DOHH2 (cell line): ENCODE results near the gene MOV10L1.

ENCODE experiments used
- H3F3A ChIP-seq: fragments of 200-600 bp; sonication (generic), shearing (Covaris generic); 2 replicates; pipeline ENCODE4 v1.6.0; 2016; ENCODE audit warnings: antibody characterized with exemption, mild to moderate bottlenecking; ENCODE audit not compliant: control insufficient read depth, insufficient read depth
- H3K27ac ChIP-seq: fragments of 200-600 bp; sonication (generic); 2 replicates; pipeline ENCODE4 v1.5.1; 2014; ENCODE audit warnings: low read depth, mild to moderate bottlenecking, low read length, moderate library complexity
- H3K27me3 ChIP-seq: fragments of 200-600 bp; sonication (generic); 2 replicates; pipeline ENCODE4 v1.6.1; 2014; ENCODE audit warnings: mild to moderate bottlenecking, low read length, mixed read lengths; ENCODE audit not compliant: control insufficient read depth
- H3K36me3 ChIP-seq: fragments of 200-600 bp; sonication (generic); 2 replicates; pipeline ENCODE4 v1.6.1; 2014; ENCODE audit warnings: mild to moderate bottlenecking, low read length, moderate library complexity, mixed read lengths; ENCODE audit not compliant: control insufficient read depth
- H3K4me1 ChIP-seq: fragments of 200-600 bp; sonication (generic); 2 replicates; pipeline ENCODE4 v1.6.1; 2014; ENCODE audit warnings: mild to moderate bottlenecking, low read length, mixed read lengths; ENCODE audit not compliant: control insufficient read depth
- H3K4me2 ChIP-seq: fragments of 200-600 bp; sonication (generic); 2 replicates; pipeline ENCODE4 v1.6.0; 2014; ENCODE audit warnings: mild to moderate bottlenecking, low read length, moderate library complexity
- H3K4me3 ChIP-seq: fragments of 200-600 bp; sonication (generic); 2 replicates; pipeline ENCODE4 v1.5.1; 2014; ENCODE audit warnings: mild to moderate bottlenecking, low read length, mixed read lengths
- H3K79me2 ChIP-seq: fragments of 200-600 bp; sonication (generic); 2 replicates; pipeline ENCODE4 v1.6.1; 2014; ENCODE audit warnings: mild to moderate bottlenecking, low read length, mixed read lengths; ENCODE audit not compliant: control insufficient read depth
- H3K9me2 ChIP-seq: fragments of 200-600 bp; sonication (generic); replicated peaks from 2 replicates; pipeline ENCODE4 v1.6.1; 2014; ENCODE audit warnings: mild to moderate bottlenecking, low read length, mixed read lengths; ENCODE audit not compliant: control insufficient read depth
- H3K9me3 ChIP-seq: fragments of 200-600 bp; sonication (generic); 2 replicates; pipeline ENCODE4 v1.6.1; 2014; ENCODE audit warnings: antibody characterized with exemption, low read length, mixed read lengths; ENCODE audit not compliant: control insufficient read depth, insufficient read depth
- H4K20me1 ChIP-seq: fragments of 200-600 bp; sonication (generic); 2 replicates; pipeline ENCODE4 v1.6.0; 2014; ENCODE audit warnings: low read depth, mild to moderate bottlenecking, antibody characterized with exemption, low read length, moderate library complexity; ENCODE audit not compliant: control insufficient read depth, insufficient read depth
- CTCF ChIP-seq: fragments of 200-600 bp; sonication (generic); IDR thresholded peaks from one replicate; pipeline ENCODE4 v1.5.1; 2014; ENCODE audit warnings: antibody characterized with exemption, mild to moderate bottlenecking, low read depth, low read length; ENCODE audit not compliant: poor library complexity, severe bottlenecking
- EZH2phosphoT487 ChIP-seq: fragments of 200-600 bp; sonication (generic); IDR thresholded peaks from 2 replicates; pipeline ENCODE4 v1.6.1; 2017; ENCODE audit warnings: borderline replicate concordance, mild to moderate bottlenecking, antibody characterized with exemption, low read length, moderate library complexity, mixed read lengths

Gene MOV10L1

DNA sequence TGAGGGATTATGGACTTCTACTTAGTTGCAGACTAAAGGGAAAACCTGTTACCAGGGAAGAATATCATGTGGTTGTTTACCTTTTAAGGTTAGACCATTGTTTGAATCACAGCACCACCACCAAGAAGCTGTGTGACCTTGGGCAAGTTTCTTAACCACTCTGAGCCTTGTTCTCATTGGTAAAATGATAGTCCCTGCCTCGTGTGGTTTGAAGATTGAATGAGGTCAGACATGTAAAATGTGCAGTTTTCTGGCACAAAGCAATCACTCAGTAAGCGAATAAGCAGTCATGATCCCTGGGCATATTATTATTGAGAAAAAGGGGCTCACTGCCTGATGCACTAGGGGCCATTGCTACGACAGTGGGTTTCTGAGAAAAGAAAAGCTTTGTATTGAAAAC is 28.3 kb downstream of the MOV10L1 start:
- H3K4me3 ChIP-seq: no peak overlapping the region
- no peaks in the 10 kb centered on the region for H3K79me2 ChIP-seq
- peaks cover 42% of the 10 kb centered on the region for H3K27me3 ChIP-seq
- peaks cover 6% of the 10 kb centered on the region for H3K4me1 ChIP-seq
- no peak overlapping the region for H3K4me2 ChIP-seq
- H3K9me2 ChIP-seq: no peaks in the 10 kb centered on the region
- H4K20me1 ChIP-seq: no peaks in the 10 kb centered on the region
- TF ChIP-seq CTCF: no peak
- no peak for TF ChIP-seq EZH2phosphoT487
- H3F3A ChIP-seq: no peaks in the 10 kb centered on the region
- no peak overlapping the region for H3K27ac ChIP-seq
- no peaks in the 10 kb centered on the region for H3K36me3 ChIP-seq
- H3K9me3 ChIP-seq: 0 out of 2 replicates have a peak, but pooled peaks cover 4% of the 10 kb centered on the region

DNA sequence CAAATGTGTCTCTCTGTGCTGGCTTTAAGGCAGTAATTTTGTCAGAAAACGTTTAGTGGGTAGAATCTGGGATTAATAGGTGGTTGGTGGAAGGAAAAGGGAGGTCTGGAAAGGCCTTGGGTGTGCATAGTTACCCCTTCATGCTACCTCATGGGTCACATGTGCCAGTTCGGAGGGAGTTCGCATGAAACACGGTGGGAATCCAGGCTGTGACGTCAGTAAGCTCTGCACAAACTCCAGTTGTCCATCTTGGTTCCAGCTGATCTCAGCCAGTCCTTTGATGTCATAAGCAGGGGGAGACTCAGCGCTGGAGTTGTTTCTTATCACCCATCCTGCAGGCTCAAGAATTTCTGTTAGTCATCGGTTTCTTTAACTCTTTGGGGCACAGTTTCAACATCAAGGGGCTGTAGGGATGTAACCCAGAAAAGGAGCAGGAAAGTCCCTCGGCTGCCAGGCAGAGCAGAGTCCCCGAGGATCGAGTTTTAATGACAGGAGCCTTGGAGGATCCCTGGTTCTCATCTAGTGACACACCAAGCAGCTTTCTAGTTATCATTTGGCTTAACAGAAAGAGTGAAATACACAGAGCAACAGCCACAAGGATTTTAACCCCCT is 28.9 kb downstream of the MOV10L1 start:
- Histone ChIP-seq H3K79me2 (no peaks in the 10 kb centered on the region), H3K4me2 (no peak overlapping the region), H3K27ac (no peak overlapping the region), H3K27me3 (peaks cover 42% of the 10 kb centered on the region), H3F3A (no peaks in the 10 kb centered on the region), H3K9me3 (peaks cover 9% of the 10 kb centered on the region; the same call in 1 of the 2 replicates), H3K4me1 (peaks cover 6% of the 10 kb centered on the region), H3K4me3 (no peak overlapping the region), H3K36me3 (no peaks in the 10 kb centered on the region), H3K9me2 (no peaks in the 10 kb centered on the region), H4K20me1 (no peaks in the 10 kb centered on the region)
- no peak for TF ChIP-seq CTCF
- no peak for TF ChIP-seq EZH2phosphoT487

- Histone ChIP-seq H3K79me2 (no peaks in the 10 kb centered on the region), H3K9me2 (no peaks in the 10 kb centered on the region), H3K4me1 (peaks cover 6% of the 10 kb centered on the region), H3K4me2 (no peak overlapping the region), H3K9me3 (peaks cover 14% of the 10 kb centered on the region), H3K27ac (no peak overlapping the region), H4K20me1 (no peaks in the 10 kb centered on the region), H3K4me3 (no peak overlapping the region), H3K36me3 (no peaks in the 10 kb centered on the region), H3K27me3 (peaks cover 40% of the 10 kb centered on the region), H3F3A (no peaks in the 10 kb centered on the region)
- no peak for TF ChIP-seq EZH2phosphoT487
- no peak for TF ChIP-seq CTCF
Observed at GRCh38 chr22:50119169-50119767, 29.5 kb downstream of the MOV10L1 start.
